ENCODE measurements around the gene S100A1.

S100A1 gene

DNA sequence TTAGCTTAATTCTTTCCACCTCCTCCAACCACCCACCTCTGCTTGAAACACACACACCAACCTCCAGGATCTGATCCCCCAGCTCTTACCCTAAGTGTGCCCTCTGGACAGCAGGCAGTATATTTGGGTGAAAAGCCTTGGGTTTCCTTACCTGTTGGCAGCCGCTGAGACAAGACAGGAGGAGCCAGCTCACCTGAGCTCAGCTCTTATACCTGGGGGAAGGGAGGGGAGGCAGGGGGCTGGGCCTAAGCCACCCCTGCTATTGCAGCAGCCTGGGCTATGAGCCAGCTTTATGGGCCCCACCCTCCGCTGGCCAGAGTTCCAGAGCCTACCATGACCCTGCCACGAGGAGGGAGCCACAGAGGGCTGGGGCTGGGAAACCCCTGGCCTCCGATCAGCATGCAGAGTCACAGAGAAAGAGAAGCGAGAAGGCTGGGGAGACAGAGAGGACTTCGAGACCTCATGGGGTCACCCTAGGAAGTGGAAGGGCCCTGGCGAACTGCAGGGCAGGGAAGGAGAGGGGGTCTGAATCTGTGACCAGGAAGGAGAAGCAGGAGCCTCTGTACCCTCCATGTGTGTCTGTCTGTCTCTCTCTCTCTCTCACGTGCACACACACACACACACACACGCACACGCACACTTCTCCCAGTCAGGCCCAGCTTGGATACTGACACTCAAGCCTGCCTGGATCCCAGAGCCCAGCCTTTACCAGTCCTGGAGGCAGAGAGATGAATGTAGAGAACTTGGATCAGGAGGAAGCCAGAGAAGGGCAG is 11.9 kb upstream of the S100A1 start, which contains the start of gene S100A14:
TSS of gene S100A14 (minus strand) at position 182 of the 773 bp plus-strand sequence. CDS start 467 bp downstream, outside the sequence.
- CTCF ChIA-PET, result interaction anchor here (0.6 to 2.8 kb wide), 2 partner anchors 11 to 28 kb away, joined by 3 to 27 read pairs; partner anchors contain the start of genes S100A1 and S100A13
- POLR2A ChIA-PET, result interaction anchor here (1.0 to 6.3 kb wide), 3 partner anchors 11 to 18 kb away, joined by 3 to 72 read pairs (median 28); partner anchors contain the start of genes CHTOP, S100A1 and S100A13
- no peak for DNase-seq (ENCODE audit: extremely low spot score)
- TF ChIP-seq BHLHE40 (IDR thresholded peaks at IDR 0.05; ENCODE audit: borderline replicate concordance) (no peak), ELF4 (IDR thresholded peaks at IDR 0.05) (no peak)

DNA sequence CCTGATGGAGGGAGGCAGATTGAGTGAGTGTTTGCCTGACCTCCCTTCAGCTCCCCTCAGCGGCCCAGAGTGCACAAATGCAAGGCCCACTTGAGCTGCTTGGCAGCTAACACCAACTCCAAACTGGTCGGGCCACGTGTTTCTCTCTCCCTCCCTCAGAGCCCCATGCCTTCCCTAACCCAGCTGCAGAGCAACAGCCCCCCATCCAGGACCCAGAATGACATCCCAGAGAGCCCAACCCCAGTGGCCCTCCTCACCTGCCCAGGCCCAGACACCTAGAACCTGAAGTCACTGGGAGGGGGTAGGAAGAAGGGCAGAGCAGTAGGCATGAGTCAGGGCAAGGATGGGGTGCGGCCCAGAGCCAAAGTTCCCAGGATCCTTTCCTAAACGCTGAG is 11.3 kb upstream of the S100A1 start:
- TF ChIP-seq LEF1 (IDR thresholded peaks at IDR 0.05; ENCODE audit: borderline replicate concordance) (no peak), HDGF (IDR thresholded peaks at IDR 0.05; ENCODE audit: borderline replicate concordance) (no peak)
- CTCF ChIA-PET, result interaction anchor here (2.5 kb wide), 1 partner anchor 11 kb away, joined by 11 read pairs; the partner anchor contains the start of gene S100A13
- POLR2A ChIA-PET, result interaction anchor here (3.1 to 6.3 kb wide), 2 partner anchors 10 to 17 kb away, joined by 28 to 72 read pairs; partner anchors contain the start of genes CHTOP, S100A1 and S100A13
- DNase-seq (ENCODE audit: extremely low spot score), result no peak

- CTCF ChIA-PET, result interaction anchor here (2.5 kb wide), 1 partner anchor 10 kb away, joined by 11 read pairs; the partner anchor contains the start of gene S100A13
- POLR2A ChIA-PET, result interaction anchor here (0.7 to 6.3 kb wide), 2 partner anchors 9 to 17 kb away, joined by 3 to 72 read pairs; partner anchors contain the start of genes S100A1 and S100A13
- DNase-seq (ENCODE audit: extremely low spot score), result no peak
- TF ChIP-seq FOXM1 (IDR thresholded peaks at IDR 0.05; ENCODE audit: borderline replicate concordance), result no peak
- TF ChIP-seq CTBP1 (IDR thresholded peaks at IDR 0.05; ENCODE audit: borderline replicate concordance), result no peak
- TF ChIP-seq ELF4 (IDR thresholded peaks at IDR 0.05), result no peak
- no peak for TF ChIP-seq FOXK2 (IDR thresholded peaks at IDR 0.05)
- TF ChIP-seq BHLHE40 (IDR thresholded peaks at IDR 0.05; ENCODE audit: borderline replicate concordance), result no peak
- TF ChIP-seq NFRKB (IDR thresholded peaks at IDR 0.05), result no peak
- no peak for TF ChIP-seq L3MBTL2 (conservative IDR thresholded peaks at IDR 0.05)
- TF ChIP-seq HDGF (IDR thresholded peaks at IDR 0.05; ENCODE audit: borderline replicate concordance), result no peak
- no peak for TF ChIP-seq SP1 (IDR thresholded peaks at IDR 0.05)
- TF ChIP-seq FOXA1 (IDR thresholded peaks at IDR 0.05), result no peak
- no peak for TF ChIP-seq PKNOX1 (IDR thresholded peaks at IDR 0.05)
- TF ChIP-seq LEF1 (IDR thresholded peaks at IDR 0.05; ENCODE audit: borderline replicate concordance), result no peak
Observed at GRCh38 chr1:153617663-153618062, 10.6 kb upstream of the S100A1 start.

DNA sequence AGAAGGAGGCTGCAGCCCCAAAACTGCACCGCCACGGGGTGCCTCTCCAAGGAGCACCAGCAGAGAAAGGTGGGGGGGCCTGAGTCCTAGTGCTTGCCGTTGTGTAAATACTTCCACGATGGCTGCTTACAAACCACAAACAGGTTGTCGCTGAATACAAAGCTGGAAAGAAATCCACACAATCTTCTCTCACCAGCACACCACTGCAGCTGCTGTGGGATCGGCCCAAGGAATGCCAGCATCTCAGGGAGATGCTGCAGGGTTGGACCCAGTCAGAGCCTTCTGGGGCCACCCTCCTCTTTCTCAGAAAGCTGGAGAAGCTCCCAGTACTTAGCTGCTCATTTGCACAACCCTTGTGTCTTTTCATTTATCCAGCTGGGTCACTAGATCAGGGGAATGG is 9.1 kb upstream of the S100A1 start:
- no peak for DNase-seq (ENCODE audit: extremely low spot score)
- POLR2A ChIA-PET, result interaction anchor here (1.9 to 6.3 kb wide), 2 partner anchors 8 to 15 kb away, joined by 7 to 72 read pairs; partner anchors contain the start of genes CHTOP, S100A1 and S100A13
- CTCF ChIA-PET, result interaction anchor here (1.2 to 2.5 kb wide), 2 partner anchors 8 to 47 kb away, joined by 3 to 11 read pairs; partner anchors contain the start of gene S100A13
- TF ChIP-seq TARDBP (IDR thresholded peaks at IDR 0.05) (no peak), FOXM1 (IDR thresholded peaks at IDR 0.05; ENCODE audit: borderline replicate concordance) (no peak), HDGF (IDR thresholded peaks at IDR 0.05; ENCODE audit: borderline replicate concordance) (no peak), ARNT (IDR thresholded peaks at IDR 0.05) (no peak), FOXA1 (IDR thresholded peaks at IDR 0.05) (no peak), BHLHE40 (IDR thresholded peaks at IDR 0.05; ENCODE audit: borderline replicate concordance) (no peak), L3MBTL2 (conservative IDR thresholded peaks at IDR 0.05) (no peak), SP1 (IDR thresholded peaks at IDR 0.05) (no peak), SUZ12 (IDR thresholded peaks at IDR 0.05) (no peak), NFRKB (IDR thresholded peaks at IDR 0.05) (no peak), FOXK2 (IDR thresholded peaks at IDR 0.05) (no peak), LEF1 (IDR thresholded peaks at IDR 0.05; ENCODE audit: borderline replicate concordance) (no peak), ZNF384 (IDR thresholded peaks at IDR 0.05) (no peak), CTBP1 (IDR thresholded peaks at IDR 0.05; ENCODE audit: borderline replicate concordance) (no peak), ELF4 (IDR thresholded peaks at IDR 0.05) (no peak), PKNOX1 (IDR thresholded peaks at IDR 0.05) (no peak)

GRCh38 chr1:153623101-153623500 is 5.1 kb upstream of the S100A1 start:
- TF ChIP-seq LEF1 (IDR thresholded peaks at IDR 0.05; ENCODE audit: borderline replicate concordance) (no peak), SUZ12 (IDR thresholded peaks at IDR 0.05) (no peak)
- no peak for DNase-seq (ENCODE audit: extremely low spot score)
- CTCF ChIA-PET, result interaction anchor here (0.6 to 0.7 kb wide), 3 partner anchors 17 to 113 kb away, joined by 3 to 5 read pairs (median 4); no protein-coding TSS in a partner anchor
- POLR2A ChIA-PET, result interaction anchor here (1.0 to 2.6 kb wide), 2 partner anchors 8 to 11 kb away, joined by 4 to 13 read pairs; partner anchors contain the start of gene CHTOP

- DNase-seq (ENCODE audit: extremely low spot score), result no peak
- ChIA-PET CTCF (no interaction called here), POLR2A (interaction anchor here (2.6 kb wide), 1 partner anchor 9 kb away, joined by 13 read pairs; the partner anchor contains the start of gene CHTOP)
- no peak for TF ChIP-seq ELF4 (IDR thresholded peaks at IDR 0.05)
- no peak for TF ChIP-seq TARDBP (IDR thresholded peaks at IDR 0.05)
- TF ChIP-seq HDGF (IDR thresholded peaks at IDR 0.05; ENCODE audit: borderline replicate concordance), result no peak
- TF ChIP-seq PKNOX1 (IDR thresholded peaks at IDR 0.05), result no peak
- TF ChIP-seq FOXA1 (IDR thresholded peaks at IDR 0.05), result no peak
- TF ChIP-seq LEF1 (IDR thresholded peaks at IDR 0.05; ENCODE audit: borderline replicate concordance), result no peak
- no peak for TF ChIP-seq FOXM1 (IDR thresholded peaks at IDR 0.05; ENCODE audit: borderline replicate concordance)
- TF ChIP-seq NFRKB (IDR thresholded peaks at IDR 0.05), result no peak
- TF ChIP-seq L3MBTL2 (conservative IDR thresholded peaks at IDR 0.05), result no peak
- TF ChIP-seq BHLHE40 (IDR thresholded peaks at IDR 0.05; ENCODE audit: borderline replicate concordance), result no peak
- TF ChIP-seq ZNF384 (IDR thresholded peaks at IDR 0.05), result no peak
- no peak for TF ChIP-seq CTBP1 (IDR thresholded peaks at IDR 0.05; ENCODE audit: borderline replicate concordance)
- no peak for TF ChIP-seq SUZ12 (IDR thresholded peaks at IDR 0.05)
Observed at GRCh38 chr1:153624965-153625611, 3.1 kb upstream of the S100A1 start.

All from HEK293T (cell line).